ENCODE data around the gene SLC44A1.

SLC44A1 gene

GRCh38 chr9:105403552-105404248 lies 159.2 kb downstream of the SLC44A1 start:
- DNase-seq = no peak

GRCh38 chr9:105405514-105406131 lies 161.2 kb downstream of the SLC44A1 start:
- DNase-seq = peak; percentile 59

GRCh38 chr9:105406369-105406768 lies 161.9 kb downstream of the SLC44A1 start:
- DNase-seq = no peak

- DNase-seq = no peak
Observed at GRCh38 chr9:105413525-105413924, 169.1 kb downstream of the SLC44A1 start.

- peak; percentile 45 for DNase-seq
Observed at GRCh38 chr9:105414947-105415661, 170.7 kb downstream of the SLC44A1 start.

- DNase-seq = no peak
Observed at GRCh38 chr9:105415662-105415980, 171.2 kb downstream of the SLC44A1 start.

- no peak for DNase-seq
Observed at GRCh38 chr9:105416840-105417239, 172.4 kb downstream of the SLC44A1 start.

GRCh38 chr9:105418588-105419500 lies 174.4 kb downstream of the SLC44A1 start:
- DNase-seq = no peak

GRCh38 chr9:105419816-105420597 lies 175.6 kb downstream of the SLC44A1 start:
- no peak for DNase-seq

- no peak for DNase-seq
Observed at GRCh38 chr9:105421154-105421553, 176.7 kb downstream of the SLC44A1 start.

- no peak for DNase-seq
Observed at GRCh38 chr9:105421864-105422263, 177.4 kb downstream of the SLC44A1 start.

GRCh38 chr9:105425816-105426433 lies 181.5 kb downstream of the SLC44A1 start:
- no peak for DNase-seq

GRCh38 chr9:105426657-105427056 lies 182.2 kb downstream of the SLC44A1 start:
- DNase-seq = no peak

GRCh38 chr9:105431424-105432246 lies 187.2 kb downstream of the SLC44A1 start:
- no peak for DNase-seq

- DNase-seq = no peak
Observed at GRCh38 chr9:105432247-105432842, 187.9 kb downstream of the SLC44A1 start.

GRCh38 chr9:105435453-105435852 lies 191.0 kb downstream of the SLC44A1 start:
- no peak for DNase-seq

GRCh38 chr9:105436783-105437182 lies 192.3 kb downstream of the SLC44A1 start:
- no peak for DNase-seq

- no peak for DNase-seq
Observed at GRCh38 chr9:105437704-105438103, 193.3 kb downstream of the SLC44A1 start.

GRCh38 chr9:105438141-105438806 lies 193.8 kb downstream of the SLC44A1 start:
- no peak for DNase-seq

GRCh38 chr9:105439428-105439827 lies 195.0 kb downstream of the SLC44A1 start:
- DNase-seq = no peak

Data from CD4-positive, alpha-beta T cell treated with Interleukin-15 for 1 hour (primary cell).